Amniotic stem cell (primary cell): ENCODE measurements around the gene SFMBT1.

Source experiments
- DNase-seq: peaks from one replicate; lab custom pipeline; 2025; lab: John Stamatoyannopoulos, UW

SFMBT1 gene

DNA sequence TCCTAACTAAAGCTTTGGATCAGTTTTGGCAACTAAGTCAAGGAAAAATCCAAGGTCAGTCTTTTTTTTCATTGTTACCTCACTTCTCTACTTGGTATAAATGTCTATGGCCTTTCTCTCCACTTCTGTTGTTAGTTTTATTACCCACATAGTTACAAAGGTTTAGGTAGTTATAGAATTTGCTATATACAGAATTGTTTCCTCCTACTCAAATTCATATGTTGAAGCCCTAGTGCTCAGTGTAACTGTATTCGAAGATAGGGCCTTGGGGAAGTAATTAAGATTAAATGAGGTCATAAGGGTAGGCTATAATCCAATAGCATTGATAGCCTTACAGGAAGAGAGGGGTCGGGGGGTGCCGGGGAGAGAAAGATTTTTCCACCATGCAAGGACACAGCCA is 128.8 kb downstream of the SFMBT1 start:
- DNase-seq, result no peak

DNA sequence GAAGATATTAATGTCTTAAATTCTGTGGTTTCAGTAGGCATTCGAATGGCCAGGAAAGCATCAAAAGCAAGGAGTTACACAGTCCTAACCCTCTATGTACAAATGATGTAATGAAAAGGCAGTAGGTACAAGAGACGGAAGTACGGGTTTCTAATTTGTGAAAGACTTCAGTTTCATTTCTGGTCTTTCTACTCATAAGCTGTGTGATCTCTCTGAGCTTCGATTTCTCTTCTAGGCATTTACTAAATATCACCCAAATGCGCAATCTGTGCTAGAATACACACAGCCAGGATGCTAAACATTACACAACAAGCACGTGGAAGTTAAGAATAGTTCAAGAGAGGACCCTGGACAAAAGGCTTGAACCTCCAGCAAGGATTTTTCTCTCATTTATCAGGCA is 130.6 kb downstream of the SFMBT1 start:
- DNase-seq, result no peak

DNA sequence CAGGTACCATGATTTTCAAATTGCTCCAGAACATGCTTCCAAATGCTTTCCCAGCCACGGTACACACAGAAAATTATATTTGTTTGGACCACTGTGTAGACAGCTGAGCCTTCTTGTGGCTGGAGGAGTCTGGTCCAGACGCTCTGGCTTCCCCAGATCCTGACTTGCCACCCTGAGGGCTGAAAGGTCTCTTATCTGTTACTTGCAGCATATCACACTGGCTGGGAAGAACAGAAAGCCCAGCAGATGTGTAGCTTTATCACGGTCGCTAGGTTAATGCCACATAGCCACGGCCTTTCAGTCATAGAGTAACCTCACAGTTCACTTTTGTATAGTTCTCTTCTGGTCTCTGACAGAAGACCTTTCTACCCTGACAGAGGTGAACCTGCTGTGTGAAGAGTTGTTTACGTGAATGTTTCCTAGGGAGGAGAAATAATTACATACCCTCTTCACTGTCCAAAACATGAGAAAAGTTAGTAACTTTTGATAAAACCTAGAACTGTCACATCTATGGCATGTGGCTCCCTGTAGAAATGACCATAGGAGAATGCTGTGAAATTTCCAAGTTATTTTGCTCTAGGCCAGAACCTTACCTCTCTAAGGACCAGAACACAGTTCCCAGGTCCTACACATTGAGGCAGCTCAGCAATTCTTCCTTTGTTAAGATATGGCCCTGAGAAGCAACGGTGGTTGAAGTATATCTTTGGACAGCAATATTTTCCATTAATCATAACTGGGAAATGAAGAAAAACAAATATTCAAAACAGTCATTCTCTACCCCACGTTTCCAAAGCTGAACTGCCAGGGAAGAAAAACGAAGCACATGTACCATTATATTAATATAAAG is 132.8 kb downstream of the SFMBT1 start:
- DNase-seq, result no peak

DNA sequence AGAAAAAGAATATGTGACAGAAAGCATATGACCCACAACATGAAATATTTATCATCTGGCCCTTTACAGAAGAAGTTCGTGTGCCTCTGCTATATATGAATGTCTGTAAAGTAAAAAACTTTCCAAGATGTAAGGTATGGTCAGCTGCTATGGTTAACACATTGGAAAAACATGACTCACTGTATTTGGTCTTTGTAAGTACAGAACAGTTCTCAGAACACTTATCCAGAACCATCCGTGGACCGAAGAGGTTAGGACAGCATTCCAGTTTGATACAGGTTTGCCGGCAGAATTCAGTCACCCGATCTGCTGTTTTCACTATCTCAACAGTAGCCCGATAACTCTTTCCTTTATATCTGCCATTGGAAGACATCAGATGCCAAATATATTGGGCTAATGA is 135.1 kb downstream of the SFMBT1 start:
- DNase-seq, result no peak

DNA sequence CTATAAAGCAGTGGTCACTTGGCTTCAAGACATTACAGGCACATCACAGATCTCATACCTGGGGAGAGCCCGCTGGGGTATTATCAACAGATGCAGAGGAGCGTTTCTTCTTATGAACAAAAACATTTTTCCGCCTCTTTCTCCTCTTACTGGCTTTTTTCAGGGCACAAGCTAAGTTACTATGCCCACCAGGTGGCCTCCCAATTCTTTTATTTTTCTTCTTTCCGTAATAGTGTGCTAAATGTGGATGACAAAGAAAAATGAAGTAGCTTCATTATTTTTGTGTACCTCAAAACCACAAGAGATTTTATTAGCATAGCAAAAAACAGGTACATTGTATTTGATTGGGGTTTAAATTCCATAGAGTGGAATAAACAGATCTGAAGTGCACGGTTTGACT is 138.4 kb downstream of the SFMBT1 start:
- no peak for DNase-seq

DNA sequence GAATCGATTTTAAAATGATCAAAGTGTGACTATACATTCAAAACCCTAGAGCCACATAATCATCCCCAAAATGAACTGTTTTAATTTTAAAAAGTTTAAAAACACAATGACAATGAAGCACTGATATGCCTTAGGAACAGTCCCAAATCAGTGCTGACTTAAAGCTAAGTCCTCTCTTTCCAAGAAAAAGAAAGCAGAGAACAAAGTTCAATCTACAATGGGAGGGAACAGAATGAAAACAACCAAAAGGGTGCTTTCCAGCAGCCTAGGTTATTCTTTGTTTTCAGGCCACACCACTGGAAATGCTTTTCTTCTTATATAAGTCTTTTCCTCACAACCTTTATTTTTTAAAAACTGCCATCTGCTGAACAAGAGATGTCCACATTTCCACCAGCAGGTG is 141.3 kb downstream of the SFMBT1 start:
- DNase-seq, result no peak

DNA sequence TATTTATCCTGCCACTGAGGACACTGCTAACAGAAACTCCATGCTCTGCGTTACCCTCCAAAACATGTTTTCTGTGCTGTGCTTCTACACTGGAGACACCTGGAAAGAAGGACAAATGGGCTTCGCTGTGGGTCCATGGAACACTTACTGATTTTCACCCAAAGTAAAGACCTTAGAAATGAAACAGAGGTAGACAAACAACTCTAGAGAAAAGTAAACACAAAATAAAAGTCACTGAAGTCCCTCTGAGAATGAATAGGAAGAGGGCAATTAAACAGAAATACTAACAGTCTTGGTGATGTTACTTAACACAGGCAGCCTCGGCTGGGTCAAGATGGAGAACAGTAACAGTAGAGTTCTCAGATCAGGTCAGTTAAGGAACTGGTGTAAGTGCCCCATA is 141.9 kb downstream of the SFMBT1 start:
- no peak for DNase-seq

DNA sequence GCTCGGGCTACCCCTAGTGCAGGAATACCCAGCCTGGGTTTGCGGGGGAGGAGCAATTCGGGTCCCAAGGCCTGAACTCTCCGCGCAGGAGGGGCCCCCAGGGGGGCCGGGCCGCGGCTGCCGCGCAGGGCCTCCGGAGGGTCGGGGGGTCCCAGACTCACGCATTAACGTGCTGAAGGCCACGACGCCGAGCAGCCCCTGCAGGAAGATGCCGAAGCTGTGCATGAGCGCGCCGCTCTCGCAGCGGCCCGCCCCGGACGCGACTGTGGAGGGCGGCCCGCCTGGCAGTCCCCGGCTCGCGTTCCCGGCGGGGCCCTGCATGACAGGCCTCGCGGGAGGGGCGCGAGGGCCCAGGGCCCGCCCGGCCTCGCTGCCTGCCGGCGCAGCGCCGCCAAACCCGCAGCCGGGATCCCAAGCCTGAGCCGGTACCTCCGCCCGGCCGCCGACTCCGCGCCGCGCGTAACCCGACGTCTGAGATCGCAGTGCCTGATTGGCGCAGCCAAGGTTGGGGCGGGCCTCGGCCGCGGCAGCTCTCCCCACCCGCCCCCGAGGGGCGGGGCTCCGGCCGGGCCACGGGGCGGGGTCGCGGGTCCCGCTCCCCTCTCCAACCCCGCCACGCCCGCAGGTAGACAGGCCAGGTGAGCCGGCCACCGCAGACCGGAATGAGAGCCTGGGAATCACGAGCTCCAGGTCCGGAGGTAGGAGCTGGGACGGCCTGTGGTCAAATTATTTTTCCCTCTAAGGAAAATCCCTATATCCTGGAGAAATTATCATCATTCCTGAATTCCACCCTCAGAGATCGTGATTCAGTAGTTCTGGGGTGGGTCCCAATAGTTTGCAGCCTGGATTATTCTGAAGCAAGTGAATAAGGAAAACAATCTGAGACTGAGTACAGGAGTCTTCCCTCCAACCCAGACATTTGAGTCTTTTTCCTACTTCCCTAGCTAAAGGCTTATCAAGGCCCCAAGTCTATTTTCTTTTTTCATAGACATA is 148.4 kb downstream of the SFMBT1 start, which contains the start of gene STIMATE:
Gene STIMATE, minus strand, starts transcription at position 419 of the 993 bp plus-strand sequence. Its CDS starts 98 bp downstream, at position 321.
- DNase-seq, result peak; percentile 30

DNA sequence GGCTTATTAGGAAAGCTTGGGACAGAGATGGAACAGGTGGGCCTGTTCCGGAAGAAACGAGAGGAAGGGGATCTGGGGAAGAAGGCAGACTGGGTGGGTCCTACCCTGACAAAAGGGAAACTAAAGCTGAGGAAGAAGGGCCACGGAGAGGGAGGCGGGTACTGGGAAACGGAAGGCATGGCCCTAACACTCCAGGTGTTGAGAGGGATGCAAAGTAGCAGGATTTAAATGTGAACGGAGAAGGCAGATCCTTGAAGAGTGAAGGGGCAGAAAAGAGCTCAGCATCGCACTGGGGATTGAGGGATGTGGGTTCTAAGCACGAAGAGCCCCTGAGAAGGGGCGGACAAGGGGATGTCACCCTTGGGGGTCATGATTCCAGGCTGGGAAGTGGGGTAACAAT is 149.3 kb downstream of the SFMBT1 start:
- DNase-seq, result no peak

DNA sequence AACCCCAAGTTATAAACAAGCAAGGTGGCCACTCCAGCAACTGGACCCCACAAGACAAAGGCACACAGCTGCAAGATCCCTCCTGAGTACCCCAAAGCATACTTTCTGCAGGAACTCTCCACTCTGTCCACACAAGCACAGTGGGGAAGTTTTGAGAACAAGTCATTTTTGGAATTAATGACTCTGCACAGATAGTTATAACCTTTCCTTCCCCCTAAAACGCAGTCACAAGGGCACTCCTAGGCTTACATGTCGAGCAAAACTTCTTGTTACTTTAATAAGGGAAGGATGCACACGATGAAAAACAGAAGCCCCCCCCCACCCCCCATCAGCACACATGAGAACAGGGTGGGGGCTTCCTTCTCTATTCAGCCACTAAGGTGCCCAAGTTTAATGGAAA is 149.7 kb downstream of the SFMBT1 start:
- DNase-seq, result no peak

DNA sequence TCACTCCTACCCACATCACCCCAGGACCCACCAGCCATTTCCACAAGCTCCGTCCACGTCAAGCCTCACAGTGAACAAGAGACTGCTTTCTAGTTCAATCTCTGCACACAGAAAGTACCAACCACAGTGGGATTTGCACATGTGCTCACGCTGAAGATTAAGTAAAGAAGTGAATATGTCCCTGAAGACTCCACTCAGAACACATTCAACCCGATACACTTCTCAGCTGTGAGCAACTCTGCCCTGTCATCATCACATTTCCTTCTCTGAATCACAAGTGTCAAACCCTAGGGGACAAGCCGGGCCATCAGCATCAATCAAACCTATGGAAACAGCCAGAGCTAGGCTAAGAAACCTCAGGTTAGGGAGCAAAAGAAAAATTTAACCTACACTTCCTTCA is 150.5 kb downstream of the SFMBT1 start:
- no peak for DNase-seq

DNA sequence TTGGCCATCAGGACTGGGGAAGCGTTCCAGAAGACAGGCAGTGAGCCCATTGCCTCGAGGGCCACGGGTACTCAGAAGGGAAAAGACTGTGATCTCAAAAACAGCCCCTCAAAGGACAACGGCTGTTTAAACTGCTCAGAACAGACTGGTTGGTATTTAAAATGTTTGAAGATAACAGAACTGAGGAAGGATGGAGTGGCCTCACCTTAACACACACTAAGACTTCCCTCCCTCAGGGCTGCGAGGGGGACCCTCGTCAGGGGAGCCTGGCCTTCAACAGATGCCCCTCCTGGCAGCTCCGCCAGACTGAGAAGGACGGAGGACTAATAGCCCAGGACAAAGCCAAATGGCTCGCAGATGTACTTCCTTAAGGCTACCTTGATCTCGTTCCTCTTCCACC is 151.1 kb downstream of the SFMBT1 start:
- no peak for DNase-seq

DNA sequence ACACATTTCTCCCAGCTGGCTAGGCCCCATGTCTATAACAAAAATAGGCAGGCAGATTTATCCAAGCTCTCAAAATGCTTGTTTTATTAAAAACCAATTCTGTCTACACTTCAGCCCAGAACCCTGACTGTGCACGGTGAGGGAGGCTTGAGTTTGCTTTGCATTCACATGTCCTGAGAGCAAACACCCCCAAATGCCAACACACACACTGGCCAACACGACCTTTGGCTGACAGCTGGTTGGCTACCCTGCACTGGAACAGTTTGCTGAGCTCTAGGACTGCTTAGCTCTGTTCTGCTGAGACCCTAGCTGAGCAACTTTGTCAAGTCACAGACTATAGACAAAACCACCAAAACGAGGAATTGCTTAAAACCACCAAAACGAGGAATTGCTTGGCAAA is 152.2 kb downstream of the SFMBT1 start:
- DNase-seq, result no peak

DNA sequence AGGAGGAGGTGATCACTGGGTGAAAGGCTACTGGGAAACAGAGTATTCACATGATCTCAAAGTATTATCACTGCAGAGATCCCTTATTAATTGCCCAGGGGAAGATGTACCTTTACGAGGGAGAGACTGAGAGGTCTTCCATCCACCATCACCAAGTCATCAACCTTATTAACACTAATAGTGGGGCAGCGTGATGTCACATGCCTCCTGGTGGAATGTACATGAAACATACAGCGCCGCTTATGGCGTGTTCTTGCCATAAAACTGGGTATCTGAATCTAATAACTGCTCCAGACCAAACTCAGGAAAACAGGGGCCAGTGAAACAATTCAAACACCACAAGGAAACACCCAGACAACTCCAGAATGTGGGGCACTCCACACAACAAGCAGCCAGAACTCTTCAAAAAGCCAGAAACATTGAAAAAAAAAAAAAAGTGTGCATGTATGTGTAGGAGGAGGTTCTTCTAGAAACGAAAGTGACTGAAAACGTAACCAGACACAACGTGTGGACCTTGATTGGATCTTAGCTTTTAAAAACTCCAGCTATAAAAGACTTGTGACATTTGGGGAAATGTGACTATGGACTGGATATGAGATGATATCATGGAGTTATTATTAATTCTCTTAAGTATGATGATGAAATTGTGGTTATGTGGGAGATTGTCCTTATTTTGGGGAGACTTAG is 153.1 kb downstream of the SFMBT1 start:
- DNase-seq, result no peak

DNA sequence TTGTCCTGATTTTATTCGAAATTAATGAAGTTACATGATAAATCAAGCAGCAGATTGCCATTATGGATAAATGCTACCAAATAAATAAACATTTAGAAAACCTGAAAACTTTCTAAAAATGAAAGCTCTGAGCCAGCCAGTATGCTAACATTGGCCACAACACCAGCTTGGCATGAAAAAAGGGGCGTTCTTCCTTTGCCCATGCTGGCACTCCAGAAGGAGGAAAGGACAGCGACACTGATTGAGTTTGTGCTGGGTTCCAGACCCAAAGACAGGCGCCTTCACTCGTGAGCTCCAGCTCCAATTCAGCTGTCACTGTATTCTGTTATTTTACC is 153.6 kb downstream of the SFMBT1 start:
- no peak for DNase-seq

DNA sequence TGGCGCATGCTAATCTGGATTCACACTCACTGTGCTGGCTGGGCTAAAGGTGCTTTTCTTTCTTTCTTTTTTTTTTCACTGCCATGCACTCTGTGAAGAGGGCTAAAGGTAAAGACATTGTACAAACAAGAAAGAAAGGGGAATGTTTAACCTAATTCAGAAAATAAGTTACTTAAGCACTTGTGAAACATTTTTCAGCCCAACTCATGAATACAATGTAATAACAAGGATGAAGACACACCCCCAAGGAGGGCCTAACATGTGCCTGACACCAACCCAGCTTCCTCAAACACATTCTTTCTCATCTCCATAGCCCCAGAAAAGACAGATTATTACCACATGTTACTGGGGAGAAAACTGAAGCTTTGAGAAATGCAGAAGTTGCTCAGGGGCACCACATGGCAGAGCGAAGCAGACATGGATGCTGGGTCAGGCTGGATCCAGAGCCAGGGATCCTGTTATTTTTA is 154.2 kb downstream of the SFMBT1 start:
- DNase-seq, result no peak

DNA sequence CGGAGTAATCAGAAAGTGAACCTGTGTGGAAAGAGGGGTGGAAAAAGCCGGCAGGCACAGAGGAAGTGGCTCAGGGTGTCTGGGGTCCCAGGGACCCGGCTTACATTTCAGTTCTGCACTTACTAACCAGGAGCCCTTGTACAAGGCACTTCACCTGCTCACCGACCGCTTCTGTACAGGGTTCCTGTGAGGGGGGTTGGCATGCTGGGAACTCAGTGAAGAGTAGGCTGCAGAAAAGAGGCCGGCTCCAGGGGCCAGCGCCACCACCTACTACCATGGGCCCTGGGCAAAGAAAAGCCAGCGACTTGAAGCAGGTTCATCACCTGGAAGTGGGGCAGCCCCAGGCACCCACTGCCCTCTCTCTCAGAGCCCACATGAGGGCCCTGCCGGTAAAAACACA is 154.7 kb downstream of the SFMBT1 start:
- DNase-seq, result no peak

DNA sequence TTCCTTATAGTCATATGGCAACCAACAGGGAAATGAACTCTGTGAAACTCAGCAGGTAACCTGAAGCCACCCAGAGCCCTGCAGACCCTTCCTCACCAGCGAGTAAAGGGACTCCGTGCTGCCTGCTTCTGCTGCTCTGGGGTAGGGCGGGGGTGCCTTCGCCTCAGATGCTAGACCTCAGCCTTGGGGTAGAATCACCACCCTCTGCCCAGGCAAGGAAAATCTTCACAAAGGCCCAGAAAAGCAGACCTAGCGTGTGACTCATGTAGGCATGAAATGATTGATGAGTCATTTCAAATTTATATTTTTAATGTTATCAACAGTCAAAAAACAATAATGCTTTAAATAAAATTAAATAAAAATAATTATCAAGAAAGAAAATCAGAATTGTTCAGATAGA is 155.1 kb downstream of the SFMBT1 start:
- DNase-seq, result no peak

DNA sequence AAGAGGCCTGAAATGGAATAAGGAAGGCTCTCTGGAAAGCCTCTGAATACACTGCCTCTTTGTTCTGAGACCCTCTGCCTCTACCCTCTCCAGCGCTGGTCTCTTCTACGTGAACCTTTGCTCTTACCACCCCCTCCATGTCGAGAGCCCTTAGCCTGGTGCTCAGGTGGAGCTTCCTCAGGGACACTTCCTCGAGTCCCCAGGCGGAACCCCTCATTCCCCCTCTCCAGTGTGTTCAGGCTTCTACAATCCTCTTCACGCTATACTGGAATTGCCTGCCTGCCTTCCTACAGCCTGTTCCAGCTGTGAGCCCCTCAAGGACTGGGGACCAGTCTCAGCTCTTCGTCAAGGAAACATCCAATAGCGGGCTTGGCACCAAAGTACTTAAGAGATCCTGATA is 156.0 kb downstream of the SFMBT1 start:
- DNase-seq, result no peak

DNA sequence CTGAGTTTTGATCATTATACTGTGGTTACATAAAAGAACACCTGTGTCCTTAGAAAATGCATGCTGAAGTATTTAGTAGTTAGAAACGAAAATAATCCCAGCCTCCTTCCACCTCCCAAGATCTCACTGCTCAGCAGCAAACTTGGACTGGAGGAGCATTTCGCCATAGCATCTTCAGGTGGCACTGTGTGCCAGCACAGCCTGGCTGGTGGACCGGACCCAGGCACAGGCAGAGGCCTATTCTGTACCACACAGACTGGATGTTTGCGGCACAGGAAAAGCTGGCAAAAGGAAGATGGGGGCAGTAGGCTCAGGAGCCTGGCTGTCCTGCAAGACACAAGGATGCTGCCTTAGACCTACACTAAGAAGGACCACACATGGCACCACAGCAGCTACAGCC is 158.7 kb downstream of the SFMBT1 start:
- DNase-seq, result no peak

DNA sequence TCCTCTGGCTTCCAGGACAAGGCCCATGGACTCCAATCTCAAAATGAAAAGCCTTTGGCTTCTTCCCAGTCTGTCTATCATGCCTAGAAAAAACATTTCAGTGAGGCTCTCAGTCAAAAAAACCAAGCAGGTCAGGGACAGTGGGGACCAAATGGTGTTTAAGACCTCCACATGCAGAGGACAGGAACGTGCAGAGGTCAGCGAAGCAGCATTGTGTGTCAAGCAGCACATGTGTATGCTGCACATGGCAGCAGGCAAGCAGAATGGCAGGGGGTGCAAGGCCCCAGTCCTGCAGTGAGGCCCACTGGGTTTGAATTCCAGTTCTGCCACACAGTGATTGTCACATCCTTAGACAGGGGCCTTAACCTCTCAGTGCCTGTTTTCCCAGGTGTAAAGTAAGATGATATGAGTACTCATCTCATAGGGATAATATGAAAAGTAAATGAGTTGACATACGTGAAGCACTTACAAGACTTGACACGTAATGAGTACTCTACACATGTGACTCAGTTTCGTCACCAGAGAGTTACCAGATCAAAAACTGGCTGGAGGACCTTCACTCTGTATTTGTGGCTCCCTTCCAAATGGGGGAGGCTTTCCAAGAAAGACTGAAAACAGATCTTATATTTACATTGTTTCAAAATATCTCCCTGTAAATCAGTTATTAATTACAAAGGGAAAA is 159.7 kb downstream of the SFMBT1 start:
- no peak for DNase-seq

DNA sequence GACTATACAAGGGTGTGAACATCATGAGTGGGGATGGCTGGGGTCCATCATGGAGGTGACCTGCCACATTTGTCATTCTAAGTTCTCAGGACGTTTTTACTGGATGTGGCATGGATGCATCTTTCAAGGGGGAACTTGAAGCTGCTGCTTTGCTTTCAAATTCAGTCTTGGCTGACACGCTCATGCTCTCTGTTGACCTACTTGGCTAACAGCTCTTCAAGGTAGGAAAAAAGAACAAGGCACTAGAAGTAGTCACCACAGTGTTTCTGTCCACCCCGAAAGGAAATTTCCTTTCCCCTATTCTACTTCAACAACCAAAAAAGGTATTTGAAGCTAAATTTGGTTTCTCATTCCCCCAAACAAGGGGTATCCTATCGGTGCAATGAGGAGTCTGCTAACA is 163.5 kb downstream of the SFMBT1 start:
- DNase-seq, result no peak
